ELF-1 (cell line): ENCODE measurements around the gene SLC24A3.
"Not testable (repeated sequence)": the region's sequence is repeated elsewhere in the genome, so short reads cannot be mapped to it uniquely, and the experiment has no call there.

Source experiments
- DNase-seq: peaks from one replicate; pipeline ENCODE4 v3.0.0-alpha.2; 2016; ENCODE audit warnings: low read depth, low spot score

SLC24A3 gene

DNA sequence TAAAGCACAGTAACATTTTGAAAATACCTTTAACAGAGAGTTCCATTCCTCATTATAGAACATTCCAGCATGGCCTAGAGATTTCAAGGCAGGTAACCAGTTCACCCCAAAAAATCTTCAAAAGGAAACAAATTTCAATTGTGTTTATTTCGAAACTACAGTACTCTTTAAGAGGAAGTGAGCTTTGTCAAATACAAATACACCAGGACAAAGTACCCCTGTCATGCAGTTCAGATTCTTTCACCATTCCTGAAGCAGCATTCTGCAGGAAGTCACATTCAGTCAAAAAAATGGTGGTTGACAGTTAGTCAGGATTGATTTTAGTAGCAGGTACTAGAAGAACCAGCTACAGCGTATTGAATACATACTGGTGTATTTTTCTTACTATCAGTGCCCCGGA lies 456.0 kb downstream of the SLC24A3 start:
- no peak for DNase-seq

DNA sequence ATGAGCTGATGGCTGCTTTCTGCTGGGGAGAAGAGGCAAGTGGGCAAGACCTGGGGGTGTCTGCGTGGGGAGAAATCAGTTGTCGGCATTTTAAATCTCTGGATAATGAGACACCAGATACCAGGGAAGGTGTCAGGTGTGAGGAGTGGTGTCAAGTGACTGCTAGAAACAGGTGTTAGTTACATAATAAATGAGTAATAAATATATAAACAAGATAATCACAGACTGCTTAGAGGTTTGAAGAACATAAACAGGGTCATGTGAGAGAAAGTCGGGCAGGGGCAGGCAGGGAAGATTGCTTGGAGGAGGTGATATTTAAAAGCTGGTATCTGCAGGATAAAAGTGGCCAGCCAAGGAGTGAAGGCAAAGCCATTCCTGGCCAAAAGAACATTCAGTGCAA lies 458.4 kb downstream of the SLC24A3 start:
- DNase-seq, result no peak

DNA sequence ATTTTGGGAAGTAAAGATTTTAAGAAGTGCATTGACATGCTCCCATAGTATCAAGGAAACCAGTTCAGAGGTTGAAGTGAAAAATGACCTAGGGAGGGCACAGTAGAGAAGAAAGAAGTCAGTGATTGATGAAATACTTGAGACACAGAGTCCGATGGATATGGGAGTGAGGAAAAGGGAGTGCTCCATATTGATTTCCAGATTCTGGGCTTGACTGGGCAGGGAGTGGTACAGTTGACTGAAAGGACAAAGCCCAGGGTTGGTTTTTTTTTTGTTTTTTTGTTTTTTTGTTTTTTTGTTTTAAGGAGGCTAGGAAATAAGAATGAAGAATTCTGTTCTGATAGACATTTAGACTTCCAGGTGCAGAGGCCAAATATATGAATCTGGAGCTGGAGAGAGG lies 458.9 kb downstream of the SLC24A3 start:
- DNase-seq, result no peak

- DNase-seq, result no peak
Measured at GRCh38 chr20:19672498-19672897, 460.1 kb downstream of the SLC24A3 start.

DNA sequence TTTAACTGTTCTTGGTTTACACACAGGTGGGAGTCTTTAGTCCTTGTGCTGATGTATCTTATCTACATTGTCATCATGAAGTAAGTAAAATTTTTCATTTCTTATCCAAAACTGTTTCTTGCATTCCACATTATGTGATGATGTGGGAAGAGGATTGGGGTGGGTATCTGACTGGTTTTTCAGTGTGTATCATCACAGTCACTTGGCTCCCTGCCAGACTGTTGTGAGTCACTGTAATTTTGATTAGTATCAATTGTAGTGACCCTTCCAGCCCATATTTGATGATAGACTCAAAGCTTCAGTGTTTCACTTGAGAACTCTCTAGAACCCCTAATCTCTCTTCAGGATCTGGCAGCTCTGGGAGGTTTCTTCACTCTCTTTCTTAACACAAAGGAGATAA lies 461.1 kb downstream of the SLC24A3 start:
- DNase-seq, result no peak

GRCh38 chr20:19676202-19676601 lies 463.8 kb downstream of the SLC24A3 start:
- no peak for DNase-seq

- no peak for DNase-seq
Measured at GRCh38 chr20:19677336-19677735, 464.9 kb downstream of the SLC24A3 start.

- not testable (repeated sequence) for DNase-seq
Measured at GRCh38 chr20:19678591-19678990, 466.1 kb downstream of the SLC24A3 start.

GRCh38 chr20:19679900-19680495 lies 467.6 kb downstream of the SLC24A3 start:
- DNase-seq, result no peak

DNA sequence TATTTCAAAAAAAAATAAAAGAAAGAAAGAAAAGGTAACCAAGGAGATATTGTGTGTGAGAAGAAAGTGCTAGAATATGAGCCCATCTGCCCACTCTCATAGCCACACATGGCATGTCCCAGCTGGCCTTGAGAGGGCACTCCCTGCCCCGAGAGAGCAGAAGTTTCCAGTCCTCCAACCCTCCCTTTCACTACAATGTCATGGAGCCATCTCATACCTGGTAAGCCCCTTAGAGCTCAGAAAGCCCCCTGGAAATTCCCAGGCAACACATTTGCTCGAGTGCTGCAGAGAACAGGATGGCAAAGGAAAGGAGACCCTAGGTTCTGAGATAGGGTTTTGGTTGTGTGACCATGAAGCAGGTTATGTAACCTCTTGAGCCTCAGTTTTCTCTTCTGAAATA lies 469.8 kb downstream of the SLC24A3 start:
- no peak for DNase-seq

DNA sequence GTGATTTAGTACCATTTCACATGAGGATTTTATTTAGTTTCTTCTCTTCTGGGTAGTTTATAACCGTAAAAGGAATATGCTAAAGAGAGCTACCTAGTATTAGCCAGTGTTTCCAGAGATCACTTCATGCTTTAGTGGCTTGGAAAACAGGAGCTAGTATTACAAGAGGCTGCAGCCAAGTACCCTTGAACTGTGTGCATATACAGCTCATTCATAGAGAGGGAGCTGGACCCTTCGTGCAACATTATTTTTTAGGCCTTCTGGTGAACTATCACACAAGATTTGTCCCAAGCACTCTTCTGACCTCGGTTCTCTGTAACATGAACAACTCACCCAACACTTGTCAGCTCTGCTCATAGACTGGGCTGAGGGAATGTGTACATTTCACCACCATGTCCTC lies 470.7 kb downstream of the SLC24A3 start:
- no peak for DNase-seq

DNA sequence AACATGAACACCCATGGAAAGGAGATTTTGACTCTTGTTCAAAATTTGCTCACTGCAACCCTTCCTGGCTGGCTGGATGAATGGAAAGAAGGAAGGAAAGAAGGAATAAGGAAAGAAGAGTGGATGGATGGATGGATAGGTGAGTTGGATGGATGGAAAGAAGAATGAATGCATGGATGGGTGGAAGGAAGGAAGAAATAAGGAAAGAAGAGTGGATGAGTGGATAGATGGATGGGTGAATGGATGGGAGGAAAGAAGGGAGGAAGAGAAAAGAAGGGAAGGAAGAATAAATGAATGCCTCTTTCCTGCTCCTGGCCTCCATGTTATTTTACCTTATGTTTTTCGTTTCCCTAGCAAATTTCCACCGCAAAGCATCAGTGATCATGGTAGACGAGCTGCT lies 471.4 kb downstream of the SLC24A3 start:
- DNase-seq, result no peak

DNA sequence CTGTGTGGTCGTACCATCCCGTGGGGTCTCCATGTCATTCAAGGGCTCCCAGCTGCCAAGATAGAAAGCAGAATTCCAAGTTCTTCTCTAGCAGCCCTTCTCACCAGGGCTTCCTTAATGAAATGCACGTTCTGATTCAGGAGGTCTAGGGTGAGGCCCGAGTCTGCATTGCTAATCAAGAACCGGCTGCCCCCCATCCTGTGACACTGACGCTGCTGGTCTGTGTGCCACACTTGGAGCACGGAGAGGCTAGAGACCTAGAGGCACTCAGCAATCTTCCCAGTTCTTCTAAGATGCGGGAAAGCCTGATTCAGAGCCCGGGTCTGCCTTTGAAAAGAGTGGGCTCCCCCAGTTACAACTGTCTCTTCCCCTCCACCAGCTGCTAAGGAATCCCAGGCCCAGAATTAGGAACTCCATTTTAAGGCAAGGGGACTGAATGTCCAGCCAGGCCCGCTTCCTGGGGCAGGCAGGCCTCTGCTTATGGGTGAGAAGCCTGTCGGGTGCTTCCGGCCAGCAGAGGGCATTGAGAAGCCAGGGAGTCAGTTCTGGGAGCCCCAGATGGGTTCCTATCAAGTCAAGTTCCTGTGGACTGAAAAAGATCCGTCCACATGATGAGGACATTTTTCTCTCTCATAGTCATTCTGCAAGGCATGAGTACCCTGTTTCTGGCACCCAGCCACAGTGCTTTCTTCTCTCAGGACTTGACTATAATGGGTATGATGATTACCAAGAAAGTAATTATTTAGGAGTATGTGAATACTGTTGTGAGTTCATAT lies 475.8 kb downstream of the SLC24A3 start:
- DNase-seq, result peak; percentile 77

- no peak for DNase-seq
Measured at GRCh38 chr20:19690462-19690861, 478.0 kb downstream of the SLC24A3 start.

DNA sequence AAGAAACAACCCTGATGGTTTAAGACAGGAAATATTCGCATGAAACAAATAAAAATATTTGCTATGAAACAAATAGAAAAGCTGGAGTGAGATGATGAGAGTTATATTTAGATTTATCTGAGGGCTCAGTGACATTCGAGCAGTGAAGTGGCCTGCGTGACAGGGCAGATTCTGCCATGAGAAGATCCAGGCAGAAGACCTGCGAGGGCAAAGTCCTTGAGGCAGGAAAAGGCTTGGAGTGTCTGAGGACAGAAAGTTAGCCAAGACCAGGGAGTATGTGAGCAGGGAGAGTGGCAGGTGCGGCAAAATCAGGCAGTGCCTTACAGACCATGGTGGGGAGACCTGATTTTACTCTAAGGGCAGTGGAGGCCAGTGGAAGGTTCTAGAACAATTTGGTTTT lies 478.7 kb downstream of the SLC24A3 start:
- DNase-seq, result no peak

DNA sequence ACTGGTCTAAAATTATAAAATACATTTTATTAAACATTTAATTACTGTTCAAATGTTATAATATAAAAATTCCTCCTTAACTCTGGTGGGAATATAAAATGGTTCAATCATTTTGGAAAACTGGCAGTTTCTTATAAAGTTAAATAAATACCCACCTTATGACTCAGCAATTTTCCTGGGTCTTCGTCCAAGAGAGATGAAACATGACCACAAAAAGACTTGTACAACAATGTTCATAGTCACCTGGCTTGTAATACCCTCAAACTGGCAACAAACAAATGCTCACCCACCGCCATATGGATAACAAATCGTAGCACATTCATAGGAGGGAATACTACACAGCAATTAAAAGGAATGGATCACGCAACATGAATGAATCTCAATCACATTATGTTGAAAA lies 479.7 kb downstream of the SLC24A3 start:
- no peak for DNase-seq

DNA sequence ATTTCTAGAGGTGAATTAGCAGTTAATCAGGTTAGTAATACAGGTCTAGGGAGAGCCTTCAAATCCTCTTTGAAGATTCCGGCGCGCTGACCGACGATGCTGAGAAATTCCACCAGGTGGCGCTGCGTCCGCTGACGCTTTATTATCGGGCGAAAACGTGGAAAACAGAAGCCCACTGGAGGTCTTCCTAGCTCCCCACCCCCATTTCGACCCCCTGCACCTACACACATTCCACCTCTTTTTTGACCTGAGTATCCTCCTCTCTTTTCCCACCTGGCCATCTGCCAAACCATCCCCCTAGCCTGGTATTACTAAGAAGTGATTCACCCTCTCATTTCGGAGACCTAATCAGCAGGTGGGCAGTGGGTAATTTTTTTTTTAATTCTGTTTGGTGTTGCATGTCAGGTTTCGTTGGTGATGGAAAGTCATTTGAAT lies 480.3 kb downstream of the SLC24A3 start:
- peak; percentile 69 for DNase-seq

- DNase-seq, result no peak
Measured at GRCh38 chr20:19693508-19693907, 481.1 kb downstream of the SLC24A3 start.

DNA sequence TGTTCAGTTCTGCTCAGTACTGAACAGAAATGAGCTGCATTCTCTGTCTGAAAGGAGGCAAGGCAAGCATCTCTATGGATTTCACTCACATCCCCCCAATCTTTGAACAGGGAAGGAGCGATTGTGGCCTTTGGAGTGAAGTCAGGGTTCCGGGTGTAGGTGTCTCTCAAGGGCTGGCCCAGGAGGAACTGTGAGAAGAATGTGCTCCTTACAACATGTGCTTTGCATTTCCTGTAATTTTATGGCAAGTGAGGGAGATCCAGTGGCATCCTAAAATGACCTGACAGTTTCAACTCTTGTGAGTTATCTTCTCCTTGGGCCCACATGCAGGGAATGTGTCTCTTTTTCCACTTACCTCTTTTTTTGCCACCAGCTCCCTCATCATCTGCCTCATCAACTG lies 482.6 kb downstream of the SLC24A3 start:
- no peak for DNase-seq

GRCh38 chr20:19696620-19697019 lies 484.2 kb downstream of the SLC24A3 start:
- no peak for DNase-seq

DNA sequence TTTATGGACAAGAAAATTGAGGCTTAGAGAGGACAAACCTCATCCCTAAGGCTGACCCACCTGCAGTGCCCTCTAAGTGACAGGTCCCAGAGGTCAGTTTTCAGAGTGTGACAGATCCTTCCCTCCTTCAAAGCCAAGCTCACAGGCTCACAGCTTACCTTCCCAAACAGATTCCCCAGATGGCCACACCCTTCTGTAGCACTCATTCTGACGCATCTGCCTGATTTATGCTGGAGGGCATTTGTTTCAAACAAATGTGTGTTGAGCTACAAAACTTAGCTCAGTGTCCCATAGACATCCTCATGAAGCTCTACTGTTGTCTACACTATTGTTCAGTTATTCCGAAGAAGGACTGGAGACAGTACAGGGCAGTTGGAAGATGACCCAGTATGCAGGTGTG lies 485.0 kb downstream of the SLC24A3 start:
- DNase-seq, result no peak

DNA sequence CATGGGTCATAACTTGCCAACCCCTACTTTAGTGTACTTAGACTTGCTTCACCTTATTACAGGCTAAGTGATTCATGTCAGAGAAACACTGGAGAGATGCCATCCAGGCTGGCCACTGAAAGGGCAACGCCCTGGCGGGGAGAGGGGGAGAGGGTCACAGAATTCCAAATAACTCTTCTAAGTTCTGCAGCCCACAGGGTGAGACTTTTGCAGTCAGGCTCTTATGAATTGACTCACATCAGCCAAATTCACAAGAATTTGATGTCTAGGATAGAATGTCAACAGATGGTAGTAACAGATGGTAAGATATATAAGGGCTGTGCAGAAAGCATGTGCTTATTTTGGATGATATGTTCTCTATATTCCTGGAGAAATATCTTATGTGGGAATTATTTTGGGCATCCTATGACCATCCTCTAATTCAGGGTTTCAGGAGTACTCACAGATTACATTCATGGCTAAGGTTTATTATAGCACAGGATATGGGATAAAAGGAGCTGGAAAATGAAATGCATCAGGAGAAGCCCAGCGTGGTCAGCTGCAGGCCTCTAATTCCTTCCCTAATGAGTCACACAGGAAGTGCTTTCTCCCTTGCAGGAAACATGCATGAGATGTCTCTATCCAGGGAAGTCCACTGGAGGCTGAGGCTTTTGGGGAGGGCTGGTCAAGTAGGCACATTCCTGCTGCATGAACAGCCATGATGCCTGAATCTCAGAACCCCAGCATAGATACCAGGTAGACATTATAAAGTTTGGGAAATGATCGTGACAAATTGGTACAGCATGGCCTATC lies 486.9 kb downstream of the SLC24A3 start:
- no peak for DNase-seq

GRCh38 chr20:19701429-19701828 lies 489.0 kb downstream of the SLC24A3 start:
- DNase-seq, result no peak
